Gastrocnemius medialis (tissue), 4 donors: Measurements from ENCODE around the gene SMCHD1. TPM values are rescaled to one million over a fixed set of nuclear protein-coding genes. Genes with fewer than 3 reads are reported as not detected.

Experiments
- ATAC-seq, 2 donors: fragments of 150-250 bp; one replicate each; pipeline ENCODE4 v1.9.1; 2016
- DNase-seq, 2 donors: peaks; one replicate each; pipeline ENCODE4 v3.0.0-alpha.2; 2019
- H3K27ac ChIP-seq, 4 donors: fragments of 200-600 bp; sonication (generic); 1 replicate in 1 of 4; 2 replicates in 3 of 4; pipeline ENCODE4 v1.5.1; 2016 to 2018; ENCODE audit warnings: mild to moderate bottlenecking in 2 of 4, moderate library complexity in 1 of 4
- H3K27me3 ChIP-seq, 3 donors: fragments of 200-600 bp; sonication (generic) in 2 of 3; 1 replicate in 1 of 3; 2 replicates in 2 of 3; pipeline versions ENCODE4 v1.5.1 to v1.6.0; 2016 to 2019; ENCODE audit warnings: mild to moderate bottlenecking in 1 of 3, moderate library complexity in 1 of 3
- H3K36me3 ChIP-seq, 2 donors: fragments of 200-600 bp; sonication (generic) in 1 of 2; one replicate each; pipeline ENCODE4 v1.5.1; 2017 to 2018
- H3K4me1 ChIP-seq, 2 donors: fragments of 200-600 bp; sonication (generic) in 1 of 2; one replicate each; pipeline ENCODE4 v1.5.1; 2016 to 2017; ENCODE audit warnings: mild to moderate bottlenecking in 2 of 2
- H3K4me3 ChIP-seq, 4 donors: fragments of 200-600 bp; sonication (generic) in 3 of 4; 1 replicate in 1 of 4; 2 replicates in 3 of 4; pipeline ENCODE4 v1.5.1; 2016 to 2019; ENCODE audit warnings: mild to moderate bottlenecking in 2 of 4
- H3K9me3 ChIP-seq, 3 donors: fragments of 200-600 bp; sonication (generic) in 2 of 3; 1 replicate in 1 of 3; 2 replicates in 2 of 3; pipeline ENCODE4 v1.5.1; 2016 to 2019
- CTCF ChIP-seq, 5 experiments: fragments of 450-650 bp in 3 of 5; fragments of 200-600 bp in 2 of 5; sonication (generic) in 2 of 5; IDR thresholded peaks in 4 of 5; conservative IDR thresholded peaks in 1 of 5; 1 replicate in 4 of 5; 2 replicates in 1 of 5; pipeline ENCODE4 v1.5.1; 2016 to 2019; ENCODE audit warnings: antibody characterized with exemption in 5 of 5, mild to moderate bottlenecking in 3 of 5, moderate library complexity in 3 of 5
- POLR2A ChIP-seq, 2 donors: fragments of 450-650 bp; IDR thresholded peaks; one replicate each; pipeline ENCODE4 v1.6.1; 2017; ENCODE audit warnings: antibody characterized with exemption in 2 of 2, mild to moderate bottlenecking in 2 of 2, moderate library complexity in 2 of 2
- in situ Hi-C, 4 donors: fragments of 200-750 bp; cut with MboI; loops; one replicate each; pipeline versions ENCODE4 v1.15.0 to v1.8.0; 2017; ENCODE audit warnings: low sequenced_read_pairs in 4 of 4
- intact Hi-C: fragments of 100-400 bp; cut with DNase I; formaldehyde crosslinking; loops from one replicate; pipeline ENCODE4 v1.15.1; 2023; ENCODE audit warnings: low total_unique reads
- total RNA-seq, 4 donors: library from RNA; depleted of rRNA; stranded (reverse); fragments of >200 nt; gene quantifications; one replicate each; pipeline versions ENCODE4 v1.1.0 to v1.2.3, GENCODE V29; 2016

Gene SMCHD1
- total RNA-seq, 4 donors from 2014 or later = 16.2 to 43.6 (median 22.7) TPM

GRCh38 chr18:2811416-2811815, 155.9 kb downstream of the SMCHD1 start:
- intact Hi-C loops = no loop called here
- DNase-seq (no peak), ATAC-seq (no peak)
- Histone ChIP-seq H3K4me3 (no peak overlapping the region), H3K36me3 (no peaks in the 10 kb centered on the region), H3K9me3 (peaks cover 0 to 9% (median 0%) of the 10 kb centered on the region in 3 donors), H3K27me3 (no peaks in the 10 kb centered on the region), H3K4me1 (no peaks in the 10 kb centered on the region), H3K27ac (no peak overlapping the region)
- in situ Hi-C loops = no loop called here
- TF ChIP-seq CTCF (IDR thresholded peaks at IDR 0.05 in 4 of 5, conservative IDR thresholded peaks at IDR 0.05 in 1 of 5) (no peak), POLR2A (IDR thresholded peaks at IDR 0.05) (no peak)

GRCh38 chr18:2814928-2815327, 159.4 kb downstream of the SMCHD1 start:
- H3K9me3 ChIP-seq = peaks cover 0 to 9% (median 0%) of the 10 kb centered on the region in 3 donors
- no peak overlapping the region for H3K4me3 ChIP-seq
- TF ChIP-seq CTCF (IDR thresholded peaks at IDR 0.05 in 4 of 5, conservative IDR thresholded peaks at IDR 0.05 in 1 of 5) (no peak), POLR2A (IDR thresholded peaks at IDR 0.05) (no peak)

GRCh38 chr18:2818281-2818680, 162.8 kb downstream of the SMCHD1 start:
- intact Hi-C loops (no loop called here), in situ Hi-C loops (no loop called here)
- no peaks in the 10 kb centered on the region for H3K27me3 ChIP-seq
- ATAC-seq (no peak), DNase-seq (no peak)
- H3K27ac ChIP-seq = no peak overlapping the region
- TF ChIP-seq POLR2A (IDR thresholded peaks at IDR 0.05) (no peak), CTCF (IDR thresholded peaks at IDR 0.05 in 4 of 5, conservative IDR thresholded peaks at IDR 0.05 in 1 of 5) (no peak)
- no peaks in the 10 kb centered on the region for H3K9me3 ChIP-seq
- H3K4me3 ChIP-seq = no peak overlapping the region
- no peaks in the 10 kb centered on the region for H3K4me1 ChIP-seq
- H3K36me3 ChIP-seq = no peaks in the 10 kb centered on the region

More at GRCh38 chr18:2814928-2815327, 159.4 kb downstream of the SMCHD1 start:
- in situ Hi-C loops = no loop called here
- no peaks in the 10 kb centered on the region for H3K36me3 ChIP-seq
- no peaks in the 10 kb centered on the region for H3K27me3 ChIP-seq
- H3K4me1 ChIP-seq = no peaks in the 10 kb centered on the region
- no peak overlapping the region for H3K27ac ChIP-seq
- DNase-seq (no peak), ATAC-seq (no peak)
- intact Hi-C loops = no loop called here

- no peaks in the 10 kb centered on the region for H3K27me3 ChIP-seq
- intact Hi-C loops (no loop called here), in situ Hi-C loops (no loop called here)
- TF ChIP-seq CTCF (IDR thresholded peaks at IDR 0.05 in 4 of 5, conservative IDR thresholded peaks at IDR 0.05 in 1 of 5) = no peak
- TF ChIP-seq POLR2A (IDR thresholded peaks at IDR 0.05) = no peak
- DNase-seq (no peak), ATAC-seq (no peak)
- no peaks in the 10 kb centered on the region for H3K4me1 ChIP-seq
- no peaks in the 10 kb centered on the region for H3K36me3 ChIP-seq
- H3K9me3 ChIP-seq = no peaks in the 10 kb centered on the region
- no peak overlapping the region for H3K27ac ChIP-seq
- no peak overlapping the region for H3K4me3 ChIP-seq
Observed at GRCh38 chr18:2821695-2822094, 166.2 kb downstream of the SMCHD1 start.
